Neural crest cell (in vitro differentiated cells): ENCODE results near the gene KLHL22. TPM values are rescaled to one million over a fixed set of nuclear protein-coding genes. Genes with fewer than 3 reads are reported as not detected.
"Not testable (repeated sequence)": the region's sequence is repeated elsewhere in the genome, so short reads cannot be mapped to it uniquely, and the experiment has no call there.

Source experiments
- DNase-seq: peaks from one replicate; pipeline ENCODE4 v3.0.0; 2021; ENCODE audit warnings: low read depth, mixed read lengths, low spot score
- H3K27ac Mint-ChIP-seq: one replicate; pipeline ENCODE4 v1.8.0; 2021; ENCODE audit warnings: mild to moderate bottlenecking, mixed read lengths; ENCODE audit not compliant: unreplicated experiment
- H3K27me3 Mint-ChIP-seq: 2 replicates; pipeline ENCODE4 v1.8.0; 2021; ENCODE audit warnings: low read depth, mild to moderate bottlenecking, mixed read lengths
- H3K36me3 Mint-ChIP-seq: 2 replicates; pipeline ENCODE4 v1.8.0; 2021; ENCODE audit warnings: low read depth, mild to moderate bottlenecking, mixed read lengths
- H3K4me1 Mint-ChIP-seq: 2 replicates; pipeline ENCODE4 v1.8.0; 2021; ENCODE audit warnings: mixed read lengths
- H3K4me3 Mint-ChIP-seq: one replicate; pipeline ENCODE4 v1.8.0; 2021; ENCODE audit warnings: mild to moderate bottlenecking, mixed read lengths
- H3K9me3 Mint-ChIP-seq: 2 replicates; pipeline ENCODE4 v1.8.0; 2021; ENCODE audit warnings: mixed read lengths
- total RNA-seq: library from RNA; stranded (reverse); gene quantifications from 2 replicates; pipeline ENCODE4 v1.2.1, GENCODE V29; 2021
- TF ChIP-seq, protein P1 (sequence below): fragments of 200-600 bp; sonication (generic); conservative IDR thresholded peaks from 2 replicates; pipeline ENCODE4 v1.5.0; 2021; ENCODE audit warnings: antibody characterized with exemption, mild to moderate bottlenecking

KLHL22 gene
- total RNA-seq, 1 donor from 2014 or later = 48.9 TPM

GRCh38 chr22:20413217-20414058, 82.2 kb downstream of the KLHL22 start:
- Mint-ChIP-seq H3K36me3 (no peaks in the 10 kb centered on the region), H3K4me1 (peaks cover 9% of the 10 kb centered on the region), H3K9me3 (no peaks in the 10 kb centered on the region), H3K27me3 (no peaks in the 10 kb centered on the region), H3K27ac (no peak overlapping the region), H3K4me3 (no peak overlapping the region)
- no peak for DNase-seq
- TF ChIP-seq, protein P1, sequence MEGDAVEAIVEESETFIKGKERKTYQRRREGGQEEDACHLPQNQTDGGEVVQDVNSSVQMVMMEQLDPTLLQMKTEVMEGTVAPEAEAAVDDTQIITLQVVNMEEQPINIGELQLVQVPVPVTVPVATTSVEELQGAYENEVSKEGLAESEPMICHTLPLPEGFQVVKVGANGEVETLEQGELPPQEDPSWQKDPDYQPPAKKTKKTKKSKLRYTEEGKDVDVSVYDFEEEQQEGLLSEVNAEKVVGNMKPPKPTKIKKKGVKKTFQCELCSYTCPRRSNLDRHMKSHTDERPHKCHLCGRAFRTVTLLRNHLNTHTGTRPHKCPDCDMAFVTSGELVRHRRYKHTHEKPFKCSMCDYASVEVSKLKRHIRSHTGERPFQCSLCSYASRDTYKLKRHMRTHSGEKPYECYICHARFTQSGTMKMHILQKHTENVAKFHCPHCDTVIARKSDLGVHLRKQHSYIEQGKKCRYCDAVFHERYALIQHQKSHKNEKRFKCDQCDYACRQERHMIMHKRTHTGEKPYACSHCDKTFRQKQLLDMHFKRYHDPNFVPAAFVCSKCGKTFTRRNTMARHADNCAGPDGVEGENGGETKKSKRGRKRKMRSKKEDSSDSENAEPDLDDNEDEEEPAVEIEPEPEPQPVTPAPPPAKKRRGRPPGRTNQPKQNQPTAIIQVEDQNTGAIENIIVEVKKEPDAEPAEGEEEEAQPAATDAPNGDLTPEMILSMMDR = no peak

DNA sequence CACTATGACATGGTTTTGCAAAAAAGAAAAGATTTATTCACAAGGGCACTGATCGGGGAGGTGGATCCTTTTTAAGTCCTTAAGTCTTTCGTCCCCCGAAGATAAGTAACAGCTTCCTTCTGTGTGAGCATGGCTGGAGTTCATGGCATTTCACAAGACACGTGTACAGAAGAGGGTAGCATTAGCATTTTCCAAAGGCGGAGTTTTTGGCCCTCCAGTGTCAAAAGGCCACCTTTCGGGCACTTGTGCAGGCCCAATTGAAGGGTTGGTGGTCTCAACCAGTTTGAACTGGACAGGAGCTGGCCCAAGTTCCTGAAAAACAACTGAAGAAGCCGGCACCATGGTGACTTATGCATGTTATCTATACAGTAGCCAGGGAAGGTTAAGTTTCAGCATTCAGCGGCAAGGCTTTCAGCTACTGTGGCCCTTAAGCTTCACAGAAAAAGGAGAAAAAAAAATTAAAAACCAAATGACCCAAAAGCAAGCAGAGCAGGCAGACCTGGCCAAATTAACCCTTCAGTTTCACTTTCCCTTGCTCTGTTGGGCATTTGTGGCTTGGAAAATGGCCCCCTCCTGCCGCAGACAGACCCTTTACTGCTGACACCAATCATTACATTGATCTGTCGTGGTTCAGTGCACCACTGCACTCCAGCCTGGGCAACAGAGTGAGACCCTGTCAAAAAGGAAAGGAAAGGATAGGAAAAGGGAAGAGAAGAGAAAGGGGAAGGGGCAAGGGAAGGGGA, 83.0 kb downstream of the KLHL22 start:
- Mint-ChIP-seq H3K9me3 (no peaks in the 10 kb centered on the region), H3K4me1 (peaks cover 9% of the 10 kb centered on the region), H3K27ac (peak overlapping the region; percentile 50), H3K4me3 (no peak overlapping the region), H3K27me3 (no peaks in the 10 kb centered on the region), H3K36me3 (no peaks in the 10 kb centered on the region)
- DNase-seq = no peak
- TF ChIP-seq, protein P1 = no peak

GRCh38 chr22:20409385-20409784, 86.2 kb downstream of the KLHL22 start:
- not testable (repeated sequence) for H3K27ac Mint-ChIP-seq, H3K27me3 Mint-ChIP-seq, H3K4me1 Mint-ChIP-seq, H3K9me3 Mint-ChIP-seq, DNase-seq, H3K36me3 Mint-ChIP-seq, H3K4me3 Mint-ChIP-seq

DNA sequence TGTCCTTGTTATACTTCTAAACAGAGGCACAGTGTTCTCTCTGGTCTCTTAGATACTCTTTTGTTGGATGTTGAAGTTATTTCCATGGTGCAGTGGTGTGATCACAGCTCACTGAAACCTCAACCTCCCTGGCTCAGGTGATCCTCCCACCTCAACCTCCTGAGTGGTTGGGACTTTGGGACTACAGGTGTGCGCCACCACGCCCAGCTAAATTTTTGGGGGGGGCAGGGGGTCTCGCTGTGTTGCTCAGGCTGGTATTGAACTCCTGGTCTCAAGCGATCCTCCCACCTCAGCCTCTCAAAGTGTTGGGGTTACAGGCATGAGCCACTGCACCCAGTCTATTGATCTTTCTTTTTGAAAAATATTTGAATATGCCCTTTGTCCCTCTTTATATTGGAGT, 86.7 kb downstream of the KLHL22 start:
- no peak overlapping the region for H3K4me3 Mint-ChIP-seq
- no peaks in the 10 kb centered on the region for H3K9me3 Mint-ChIP-seq
- no peak for DNase-seq
- TF ChIP-seq, protein P1 = no peak
- H3K4me1 Mint-ChIP-seq = peaks cover 9% of the 10 kb centered on the region
- no peaks in the 10 kb centered on the region for H3K27me3 Mint-ChIP-seq
- peaks cover 3% of the 10 kb centered on the region for H3K36me3 Mint-ChIP-seq
- H3K27ac Mint-ChIP-seq = no peak overlapping the region

DNA sequence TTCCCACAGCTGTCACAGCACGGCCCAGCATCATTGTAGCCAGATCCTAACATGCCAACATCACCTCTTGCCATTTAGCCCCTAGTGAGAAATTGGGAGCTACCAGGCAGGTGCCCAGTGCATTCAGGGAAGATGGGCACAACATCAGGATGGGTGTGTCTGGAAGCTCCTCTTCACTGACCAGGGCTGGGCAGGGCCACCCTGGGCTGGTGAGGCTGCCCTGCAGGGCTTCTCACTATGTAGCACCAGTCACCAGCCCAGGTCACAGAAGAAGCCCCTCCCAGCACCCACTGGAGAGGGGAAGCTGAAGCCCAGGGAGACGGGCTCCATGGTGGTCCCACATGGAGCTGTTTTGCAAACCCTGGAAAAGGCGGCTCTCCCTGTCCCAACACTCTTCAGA, 87.8 kb downstream of the KLHL22 start:
- TF ChIP-seq, protein P1 = no peak
- no peak for DNase-seq
- H3K36me3 Mint-ChIP-seq = peaks cover 3% of the 10 kb centered on the region
- H3K4me1 Mint-ChIP-seq = peaks cover 8% of the 10 kb centered on the region
- no peak overlapping the region for H3K4me3 Mint-ChIP-seq
- no peak overlapping the region for H3K27ac Mint-ChIP-seq
- no peaks in the 10 kb centered on the region for H3K9me3 Mint-ChIP-seq
- H3K27me3 Mint-ChIP-seq = no peaks in the 10 kb centered on the region
